Upper lobe of right lung (tissue), 1 donor: Measurements from ENCODE around the gene RPS6KA2. TPM values are rescaled to one million over a fixed set of nuclear protein-coding genes. Genes with fewer than 3 reads are reported as not detected.

ENCODE experiments used
- ATAC-seq: fragments of 200-7000 bp; cut with Tn5 transposase; one replicate; pipeline ENCODE4 v1.9.1; 2020; ENCODE audit warnings: mild to moderate bottlenecking, moderate library complexity
- DNase-seq: peaks from one replicate; pipeline ENCODE4 v3.0.0-alpha.2; 2020
- H3K27ac ChIP-seq: fragments of 200-600 bp; one replicate; pipeline ENCODE4 v1.8.0; 2022
- H3K27me3 ChIP-seq: fragments of 200-600 bp; one replicate; pipeline ENCODE4 v1.8.0; 2022; ENCODE audit warnings: mild to moderate bottlenecking
- H3K36me3 ChIP-seq: fragments of 200-600 bp; one replicate; pipeline ENCODE4 v1.8.0; 2022
- H3K4me1 ChIP-seq: fragments of 200-600 bp; one replicate; pipeline ENCODE4 v1.8.0; 2022
- H3K4me3 ChIP-seq: fragments of 200-600 bp; one replicate; pipeline ENCODE4 v1.8.0; 2022; ENCODE audit warnings: mild to moderate bottlenecking
- H3K9me3 ChIP-seq: fragments of 200-600 bp; one replicate; pipeline ENCODE4 v1.8.0; 2022
- intact Hi-C: fragments of 100-400 bp; cut with DNase I; formaldehyde crosslinking; loops from one replicate; pipeline ENCODE4 v1.11.0; 2022
- total RNA-seq: library from RNA; stranded (reverse); fragmentation: NEBNext Ultra II Directional; extraction: Animal tissue kit (Norgen Biotek cat#: 25700); gene quantifications from one replicate; pipeline ENCODE4 v1.2.1, GENCODE V29; 2021
- TF ChIP-seq, protein P1 (sequence below): fragments of 200-600 bp; IDR thresholded peaks from one replicate; pipeline ENCODE4 v1.8.0; 2022; ENCODE audit warnings: antibody characterized with exemption
- donor health status: DM: no; HTN: yes; CAD: no; lungs with severe emphysema.

The RPS6KA2 gene
- total RNA-seq, 1 donor from 2014 or later: 136 TPM

DNA sequence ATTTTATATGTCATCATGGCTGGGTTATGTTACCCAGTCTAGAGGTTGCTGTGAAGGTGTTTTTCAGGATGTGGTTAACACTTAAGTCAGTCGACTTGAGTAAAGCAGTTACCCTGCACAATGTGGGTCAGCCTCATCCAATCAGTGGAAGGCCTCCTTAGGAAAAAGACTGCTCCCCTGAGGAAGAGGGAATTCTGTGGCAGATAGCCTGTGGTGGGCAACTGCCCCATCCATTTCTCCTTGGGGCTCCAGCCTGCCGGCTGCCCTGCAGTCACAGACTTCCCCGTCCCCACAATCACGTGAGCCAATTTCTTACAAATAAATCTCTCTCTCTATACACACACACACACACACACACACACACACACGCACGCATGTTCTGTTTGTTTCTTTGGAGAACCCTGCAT, 209.8 kb downstream of the RPS6KA2 start:
- peaks cover 76% of the 10 kb centered on the region for H3K36me3 ChIP-seq
- DNase-seq: peak; percentile 35

GRCh38 chr6:166415833-166416347, 211.2 kb downstream of the RPS6KA2 start:
- no peaks in the 10 kb centered on the region for H3K27me3 ChIP-seq
- ATAC-seq (peak; percentile 41), DNase-seq (no peak)
- peaks cover 78% of the 10 kb centered on the region for H3K36me3 ChIP-seq
- H3K27ac ChIP-seq: no peak overlapping the region
- TF ChIP-seq, protein P1, sequence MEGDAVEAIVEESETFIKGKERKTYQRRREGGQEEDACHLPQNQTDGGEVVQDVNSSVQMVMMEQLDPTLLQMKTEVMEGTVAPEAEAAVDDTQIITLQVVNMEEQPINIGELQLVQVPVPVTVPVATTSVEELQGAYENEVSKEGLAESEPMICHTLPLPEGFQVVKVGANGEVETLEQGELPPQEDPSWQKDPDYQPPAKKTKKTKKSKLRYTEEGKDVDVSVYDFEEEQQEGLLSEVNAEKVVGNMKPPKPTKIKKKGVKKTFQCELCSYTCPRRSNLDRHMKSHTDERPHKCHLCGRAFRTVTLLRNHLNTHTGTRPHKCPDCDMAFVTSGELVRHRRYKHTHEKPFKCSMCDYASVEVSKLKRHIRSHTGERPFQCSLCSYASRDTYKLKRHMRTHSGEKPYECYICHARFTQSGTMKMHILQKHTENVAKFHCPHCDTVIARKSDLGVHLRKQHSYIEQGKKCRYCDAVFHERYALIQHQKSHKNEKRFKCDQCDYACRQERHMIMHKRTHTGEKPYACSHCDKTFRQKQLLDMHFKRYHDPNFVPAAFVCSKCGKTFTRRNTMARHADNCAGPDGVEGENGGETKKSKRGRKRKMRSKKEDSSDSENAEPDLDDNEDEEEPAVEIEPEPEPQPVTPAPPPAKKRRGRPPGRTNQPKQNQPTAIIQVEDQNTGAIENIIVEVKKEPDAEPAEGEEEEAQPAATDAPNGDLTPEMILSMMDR: no peak
- intact Hi-C loops: no loop called here
- H3K4me3 ChIP-seq: no peak overlapping the region
- peaks cover 10% of the 10 kb centered on the region for H3K4me1 ChIP-seq
- H3K9me3 ChIP-seq: no peaks in the 10 kb centered on the region

More for the DNA sequence above, 209.8 kb downstream of the RPS6KA2 start:
- no peak overlapping the region for H3K27ac ChIP-seq
- peaks cover 10% of the 10 kb centered on the region for H3K4me1 ChIP-seq
- intact Hi-C loops: no loop called here
- no peak overlapping the region for H3K4me3 ChIP-seq
- TF ChIP-seq, protein P1: no peak
- no peak for ATAC-seq
- no peaks in the 10 kb centered on the region for H3K9me3 ChIP-seq
- H3K27me3 ChIP-seq: no peaks in the 10 kb centered on the region

DNA sequence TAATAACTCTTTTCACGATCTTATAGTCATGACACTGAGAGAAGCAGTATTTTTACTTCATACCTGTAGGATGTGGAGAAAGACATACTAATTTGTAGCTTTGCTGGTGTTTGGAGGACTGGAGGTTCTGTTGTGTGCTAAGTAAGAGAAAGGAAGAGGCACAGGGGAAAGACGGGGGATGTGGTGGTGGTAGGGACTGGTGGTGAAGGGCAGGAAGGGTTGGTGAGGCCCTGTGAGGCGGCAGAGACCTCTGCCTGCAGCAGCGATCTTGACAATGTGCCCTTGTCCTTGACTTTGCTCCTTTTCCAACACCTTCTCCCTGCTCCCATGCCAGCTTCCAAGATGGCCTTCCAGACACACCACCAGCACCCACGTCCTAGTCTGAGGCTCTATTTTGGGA, 211.7 kb downstream of the RPS6KA2 start:
- Histone ChIP-seq H3K36me3 (peaks cover 72% of the 10 kb centered on the region), H3K27me3 (no peaks in the 10 kb centered on the region), H3K4me3 (no peak overlapping the region), H3K9me3 (no peaks in the 10 kb centered on the region), H3K27ac (no peak overlapping the region), H3K4me1 (peaks cover 5% of the 10 kb centered on the region)
- intact Hi-C loops: no loop called here
- TF ChIP-seq, protein P1: no peak
- ATAC-seq: no peak
- no peak for DNase-seq

DNA sequence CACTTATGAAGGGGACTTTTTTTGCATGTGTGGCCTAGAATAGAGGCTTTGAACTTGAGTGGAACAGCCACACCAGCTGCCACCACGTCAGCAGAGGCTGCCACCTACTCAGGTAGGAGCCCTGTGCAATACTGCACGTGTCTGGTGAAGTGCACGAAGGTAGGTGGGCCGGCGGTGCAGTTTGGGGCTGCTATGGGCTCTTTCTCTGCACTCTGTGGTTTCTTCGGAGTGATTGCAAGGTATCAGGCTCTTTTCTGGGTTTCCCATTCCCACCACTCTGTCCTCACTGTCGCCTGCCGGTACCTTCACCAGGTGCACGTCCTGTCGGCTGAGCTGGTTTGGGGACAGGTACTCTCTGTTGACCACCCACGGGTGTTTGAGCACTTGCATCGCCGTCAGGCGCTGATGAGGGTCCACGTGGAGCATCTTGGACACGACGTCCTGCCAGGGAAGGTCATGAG, 213.5 kb downstream of the RPS6KA2 start:
- DNase-seq (no peak), ATAC-seq (no peak)
- intact Hi-C loops: no loop called here
- no peaks in the 10 kb centered on the region for H3K9me3 ChIP-seq
- TF ChIP-seq, protein P1: no peak
- no peaks in the 10 kb centered on the region for H3K4me1 ChIP-seq
- H3K27me3 ChIP-seq: no peaks in the 10 kb centered on the region
- no peak overlapping the region for H3K4me3 ChIP-seq
- H3K36me3 ChIP-seq: peaks cover 54% of the 10 kb centered on the region
- H3K27ac ChIP-seq: no peak overlapping the region

DNA sequence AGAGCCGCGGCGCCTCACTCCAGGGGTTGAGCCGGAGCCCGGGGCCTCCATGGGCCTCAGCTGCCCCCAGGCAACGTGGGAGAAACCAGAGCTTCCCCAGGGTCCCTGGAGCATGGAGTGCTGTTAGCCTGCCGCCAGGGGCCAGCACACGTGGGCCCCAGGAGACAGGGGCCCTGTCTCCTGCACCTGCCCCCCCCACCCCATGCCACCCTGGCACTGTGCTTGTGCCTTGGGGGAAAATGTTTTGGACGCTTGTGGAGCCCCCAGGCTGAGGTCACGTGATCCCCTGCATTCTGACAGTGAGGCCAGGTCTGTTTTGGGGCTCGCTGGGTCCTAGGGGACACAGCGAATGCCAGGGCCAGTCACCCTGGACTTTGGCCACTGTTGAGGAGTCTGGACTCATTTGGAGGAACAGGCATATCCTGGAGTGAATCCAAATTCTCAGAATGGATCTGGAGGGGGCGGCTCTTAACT, 214.1 kb downstream of the RPS6KA2 start:
- no peak overlapping the region for H3K27ac ChIP-seq
- H3K4me1 ChIP-seq: no peaks in the 10 kb centered on the region
- intact Hi-C loops: no loop called here
- TF ChIP-seq, protein P1: no peak
- peaks cover 49% of the 10 kb centered on the region for H3K36me3 ChIP-seq
- DNase-seq (no peak), ATAC-seq (no peak)
- no peaks in the 10 kb centered on the region for H3K9me3 ChIP-seq
- H3K4me3 ChIP-seq: no peak overlapping the region
- H3K27me3 ChIP-seq: no peaks in the 10 kb centered on the region
